Fibroblast of the aortic adventitia (primary cell): ENCODE data around the gene KCNT1. TPM values are rescaled to one million over a fixed set of nuclear protein-coding genes. Genes with fewer than 3 reads are reported as not detected.

ENCODE experiments used
- DNase-seq: peaks from one replicate; pipeline ENCODE4 v3.0.0-alpha.2; 2010; ENCODE audit warnings: low read depth
- H3K4me3 ChIP-seq: 2 replicates; pipeline ENCODE4 v1.5.1; 2011; ENCODE audit warnings: low read depth, mild to moderate bottlenecking, control low read depth, low read length, moderate library complexity
- total RNA-seq: library from RNA; depleted of rRNA; stranded (reverse); fragments of >200 nt; gene quantifications from 2 replicates; pipeline ENCODE4 v1.2.3, GENCODE V29; 2012; ENCODE audit warnings: low replicate concordance
- TF ChIP-seq, protein P1 (sequence below): IDR thresholded peaks from 2 replicates; pipeline ENCODE4 v1.5.1; 2011; ENCODE audit warnings: mild to moderate bottlenecking, low read length, control low read depth, inconsistent platforms; ENCODE audit not compliant: insufficient read depth

KCNT1 gene
- total RNA-seq, 1 donor = not detected

DNA sequence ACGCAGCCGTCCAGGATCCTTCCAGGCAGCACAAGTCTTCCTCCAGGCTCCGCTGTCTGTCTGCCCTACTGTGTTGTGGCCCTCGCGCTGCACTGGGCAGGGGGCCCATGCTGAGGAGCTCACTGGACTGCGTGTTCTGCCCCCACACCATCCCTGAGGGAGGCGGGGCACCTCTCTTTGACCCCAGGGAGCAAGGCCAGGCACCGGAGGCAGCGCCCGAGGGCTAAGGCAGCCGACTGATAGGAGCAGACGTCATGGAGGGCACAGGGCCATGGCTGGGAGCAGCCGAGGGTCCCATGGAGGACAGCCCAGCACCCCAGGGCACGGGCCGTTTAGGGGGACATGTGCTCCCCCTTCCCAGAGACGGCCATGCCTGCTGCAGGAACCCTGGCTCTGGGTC is 46.7 kb downstream of the KCNT1 start:
- H3K4me3 ChIP-seq = no peak overlapping the region
- TF ChIP-seq, protein P1, sequence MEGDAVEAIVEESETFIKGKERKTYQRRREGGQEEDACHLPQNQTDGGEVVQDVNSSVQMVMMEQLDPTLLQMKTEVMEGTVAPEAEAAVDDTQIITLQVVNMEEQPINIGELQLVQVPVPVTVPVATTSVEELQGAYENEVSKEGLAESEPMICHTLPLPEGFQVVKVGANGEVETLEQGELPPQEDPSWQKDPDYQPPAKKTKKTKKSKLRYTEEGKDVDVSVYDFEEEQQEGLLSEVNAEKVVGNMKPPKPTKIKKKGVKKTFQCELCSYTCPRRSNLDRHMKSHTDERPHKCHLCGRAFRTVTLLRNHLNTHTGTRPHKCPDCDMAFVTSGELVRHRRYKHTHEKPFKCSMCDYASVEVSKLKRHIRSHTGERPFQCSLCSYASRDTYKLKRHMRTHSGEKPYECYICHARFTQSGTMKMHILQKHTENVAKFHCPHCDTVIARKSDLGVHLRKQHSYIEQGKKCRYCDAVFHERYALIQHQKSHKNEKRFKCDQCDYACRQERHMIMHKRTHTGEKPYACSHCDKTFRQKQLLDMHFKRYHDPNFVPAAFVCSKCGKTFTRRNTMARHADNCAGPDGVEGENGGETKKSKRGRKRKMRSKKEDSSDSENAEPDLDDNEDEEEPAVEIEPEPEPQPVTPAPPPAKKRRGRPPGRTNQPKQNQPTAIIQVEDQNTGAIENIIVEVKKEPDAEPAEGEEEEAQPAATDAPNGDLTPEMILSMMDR = no peak
- no peak for DNase-seq

DNA sequence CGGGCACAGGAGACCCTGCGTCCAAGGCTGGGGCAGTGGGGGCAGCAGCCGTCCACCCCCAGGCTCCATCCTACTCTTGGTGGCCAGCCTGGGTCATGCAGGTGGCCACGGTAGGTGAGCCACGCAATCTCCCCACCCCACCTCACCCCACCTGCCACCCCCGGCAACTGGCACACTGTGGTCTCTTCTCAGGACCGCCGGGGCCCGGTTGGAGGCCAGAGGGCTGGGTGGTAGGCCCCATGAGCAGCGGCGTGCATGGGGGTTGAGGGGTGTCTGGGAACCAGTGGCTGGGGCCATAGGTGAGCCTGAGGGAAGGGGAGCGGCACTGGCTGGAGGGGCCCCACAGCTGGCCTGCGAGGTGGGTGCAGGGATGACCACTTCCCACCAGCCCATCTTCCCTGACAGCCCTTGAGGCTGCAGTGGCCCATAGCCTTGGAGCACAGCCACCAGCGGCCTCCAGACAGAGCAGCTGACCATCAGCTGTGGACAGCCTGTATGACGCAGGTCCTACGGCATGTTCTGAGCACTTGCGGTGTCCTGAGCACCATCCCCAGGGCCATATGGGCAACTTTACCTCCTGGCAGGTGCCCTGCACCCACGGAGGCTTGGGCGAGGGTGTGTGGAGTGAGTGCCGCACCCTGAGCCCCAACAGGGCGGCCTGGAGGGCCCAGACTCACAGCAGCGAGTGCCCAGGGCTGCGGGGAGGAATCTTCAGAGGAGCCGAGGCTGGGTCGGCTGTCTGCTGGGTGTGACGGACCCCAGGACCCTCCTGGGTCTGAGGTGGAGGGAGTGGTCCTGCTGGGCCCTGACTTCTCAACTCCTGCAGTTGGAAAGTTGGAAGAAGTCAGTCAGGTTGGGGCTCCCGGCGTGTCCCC is 47.4 kb downstream of the KCNT1 start:
- TF ChIP-seq, protein P1 = no peak
- no peak overlapping the region for H3K4me3 ChIP-seq
- no peak for DNase-seq

DNA sequence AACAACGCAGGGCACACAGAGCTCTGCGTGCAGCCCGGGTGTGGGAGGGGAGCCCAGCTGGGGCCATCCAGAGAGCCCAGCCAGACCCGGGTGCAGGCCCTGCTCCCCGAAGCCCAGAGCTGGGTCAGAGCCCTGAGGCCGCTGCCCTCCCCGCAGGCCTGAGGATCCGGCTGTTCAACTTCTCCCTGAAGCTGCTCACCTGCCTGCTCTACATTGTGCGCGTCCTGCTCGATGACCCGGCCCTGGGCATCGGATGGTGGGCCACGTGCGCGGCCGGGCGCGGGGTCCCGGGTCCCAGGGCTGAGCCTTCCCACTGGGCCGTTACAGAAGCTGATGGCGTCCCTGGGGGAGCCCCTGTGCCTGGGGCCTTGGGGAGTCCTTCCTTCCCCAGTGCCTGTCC is 48.8 kb downstream of the KCNT1 start:
- DNase-seq = no peak
- TF ChIP-seq, protein P1 = no peak
- H3K4me3 ChIP-seq = no peak overlapping the region

DNA sequence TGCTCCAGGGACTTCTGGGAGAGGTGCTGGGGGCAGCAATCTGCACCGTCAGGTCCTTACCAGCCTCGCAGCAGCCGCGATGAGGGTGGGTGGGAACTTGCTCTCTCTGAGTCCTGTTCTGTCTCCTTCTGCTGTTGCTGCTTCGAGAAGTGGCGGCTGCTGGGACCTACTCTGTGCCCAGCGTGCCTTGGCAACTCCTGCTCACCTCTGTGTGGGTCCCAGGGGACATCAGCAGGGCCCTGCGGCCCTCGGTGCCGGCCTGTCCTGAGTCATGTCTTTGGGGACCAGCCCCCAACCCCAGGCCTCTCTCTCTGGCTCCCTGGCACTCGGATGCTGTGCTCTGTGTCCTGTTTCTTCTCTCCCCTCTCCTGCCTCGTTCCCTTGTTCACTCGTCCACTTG is 49.5 kb downstream of the KCNT1 start:
- no peak for DNase-seq
- no peak overlapping the region for H3K4me3 ChIP-seq
- TF ChIP-seq, protein P1 = no peak

DNA sequence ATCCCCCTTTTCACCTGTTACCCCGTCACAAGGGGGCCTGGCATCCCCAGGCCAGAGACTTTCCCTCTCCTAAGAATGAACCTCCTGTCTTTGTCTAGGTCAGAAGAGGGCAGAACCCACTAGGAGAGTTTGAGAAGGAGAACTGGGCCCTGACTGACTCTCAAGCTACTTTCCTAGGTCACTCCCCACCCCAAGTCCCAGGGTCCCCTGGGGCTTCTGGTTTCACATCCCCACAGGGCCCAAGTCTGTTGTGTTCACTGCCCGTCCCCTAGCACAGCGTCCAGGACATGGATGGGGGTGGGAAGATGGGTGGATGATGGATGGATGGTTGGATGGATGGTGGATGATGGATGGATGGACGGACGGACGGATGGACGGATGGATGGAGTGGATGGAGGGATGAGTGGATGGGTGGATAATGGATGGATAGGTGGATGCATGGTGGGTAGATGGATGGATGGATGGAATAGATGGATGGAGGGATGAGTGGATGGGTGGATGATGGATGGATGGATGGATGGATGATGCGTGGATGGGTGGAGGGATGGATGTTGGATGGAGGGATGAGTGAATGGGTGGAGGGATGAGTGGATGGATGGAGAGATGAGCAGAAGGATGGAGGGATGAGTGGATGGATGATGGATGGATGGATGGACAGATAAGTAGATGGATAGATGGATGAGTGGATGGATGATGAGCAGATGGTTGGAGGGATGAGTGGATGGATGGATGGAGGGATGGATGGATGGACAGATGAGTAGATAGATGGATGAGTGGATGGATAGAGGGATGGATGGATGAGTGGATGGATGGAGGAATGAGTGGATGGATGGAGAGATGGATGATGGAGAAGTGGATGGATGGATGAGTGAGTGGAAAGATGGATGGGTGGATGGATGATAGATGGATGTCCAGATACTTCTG is 50.6 kb downstream of the KCNT1 start:
- no peak overlapping the region for H3K4me3 ChIP-seq
- TF ChIP-seq, protein P1 = no peak
- DNase-seq = no peak

DNA sequence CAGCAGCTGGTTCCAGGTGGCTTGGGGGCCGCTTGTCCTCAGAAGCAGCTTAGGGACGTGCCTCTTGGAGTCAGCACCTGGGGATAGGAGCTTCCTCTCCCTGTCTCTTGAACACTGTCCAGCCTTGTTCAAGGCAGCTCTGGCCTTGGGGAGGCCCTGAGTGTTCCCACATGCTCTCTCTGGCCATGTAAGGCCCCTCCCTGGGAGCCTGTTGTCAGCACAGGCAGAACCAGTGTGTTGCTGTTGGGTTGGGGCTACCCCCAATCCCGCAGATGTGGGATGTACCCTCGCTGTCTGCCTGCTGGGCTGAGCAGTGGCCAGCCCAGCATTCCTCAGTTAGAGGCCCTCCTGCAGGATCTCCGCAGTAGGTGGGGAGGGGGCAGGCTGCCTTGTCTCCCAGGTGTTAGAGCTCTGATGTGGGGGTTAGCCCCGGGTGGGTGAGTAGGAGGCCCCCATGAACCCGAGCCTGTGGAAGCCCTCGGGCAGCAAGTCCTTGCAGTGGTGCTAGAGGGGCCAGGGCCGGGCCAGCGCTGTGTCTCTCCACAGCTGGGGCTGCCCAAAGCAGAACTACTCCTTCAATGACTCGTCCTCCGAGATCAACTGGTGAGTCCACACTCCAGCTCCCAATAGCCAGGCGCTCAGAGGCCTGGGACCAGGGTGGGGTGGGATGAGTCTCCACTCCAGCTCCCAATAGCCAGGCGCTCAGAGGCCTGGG is 51.6 kb downstream of the KCNT1 start:
- no peak overlapping the region for H3K4me3 ChIP-seq
- TF ChIP-seq, protein P1 = no peak
- DNase-seq = no peak
